Measurements from ENCODE around the gene LAG3. TPM values are rescaled to one million over a fixed set of nuclear protein-coding genes. Genes with fewer than 3 reads are reported as not detected.
A peak's percentile ranks its signal among the peaks of the same experiment; 100 is the strongest.

The LAG3 gene
- total RNA-seq, 1 experiment from 2014 or later: 2.2 TPM

DNA sequence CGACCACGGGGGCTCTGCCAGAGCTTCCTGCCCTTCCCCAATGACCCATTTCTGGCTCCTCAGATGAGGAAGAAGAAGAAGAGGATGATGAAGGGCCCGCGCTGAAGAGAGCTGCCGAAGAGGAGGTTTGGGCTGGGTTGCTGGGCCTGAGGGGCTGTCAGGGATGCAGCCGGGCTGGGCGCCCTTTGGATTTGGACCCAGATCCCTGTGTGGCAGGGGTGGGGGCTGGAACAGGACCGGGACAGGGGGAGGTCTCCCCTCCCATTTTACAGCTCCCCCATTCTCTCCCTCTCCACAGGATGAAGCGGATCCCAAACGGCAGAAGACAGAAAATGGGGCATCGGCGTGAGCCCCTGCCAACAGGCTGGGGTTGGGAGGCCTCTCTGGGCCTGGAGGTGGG is 2.2 kb upstream of the LAG3 start:
- peaks cover 11% of the 10 kb centered on the region; the same call in 1 of the 2 replicates for H3K79me2 ChIP-seq (ENCODE audit: insufficient read depth, low read length)
- H3T11ph ChIP-seq (ENCODE audit: low read length): no peak overlapping the region
- H2AK5ac ChIP-seq (ENCODE audit: insufficient read length, low read length): no peak overlapping the region
- Mint-ChIP-seq H3K4me3 (peak overlapping the region in 1 of 2 experiments; percentile 49; a peak in 2 of 5 replicates), H3K36me3 (ENCODE audit: insufficient read depth in 1 of 3, low read depth in 3 of 3) (peaks cover 23 to 39% (median 35%) of the 10 kb centered on the region in 3 experiments; a peak in 6 of 7 replicates), H3K27me3 (ENCODE audit: low read depth) (peaks cover 25% of the 10 kb centered on the region), H3K4me1 (peaks cover 48 to 71% of the 10 kb centered on the region in 2 experiments), H3K9me3 (peaks cover 0 to 3% of the 10 kb centered on the region in 2 experiments; a peak in 2 of 5 replicates), H3K27ac (peak overlapping the region in 1 of 3 experiments; percentile 71; a peak in 2 of 7 replicates)
- H3K14ac ChIP-seq (ENCODE audit: insufficient read depth, low read length): no peak overlapping the region
- H3K56ac ChIP-seq (ENCODE audit: insufficient read length, low read depth, low read length): no peak overlapping the region
- H4K20me1 ChIP-seq (ENCODE audit: control insufficient read depth, insufficient read depth, insufficient read length): no peaks in the 10 kb centered on the region
- no peak overlapping the region for H2BK120ac ChIP-seq (ENCODE audit: low read depth, low read length, poor library complexity, severe bottlenecking)
- no peak overlapping the region for H3K4me2 ChIP-seq (ENCODE audit: insufficient read depth, insufficient read length, low read length)
- WGBS (ENCODE audit: extremely low coverage, insufficient read length, low lambda C conversion rate): no CpG with 5 or more reads among the region's 12 CpGs
- H3K9me3 ChIP-seq (ENCODE audit: control insufficient read depth, low read depth, low read length): no peaks in the 10 kb centered on the region
- no peak overlapping the region for H3K27ac ChIP-seq (ENCODE audit: insufficient read length, low read depth, low read length)
- no peak overlapping the region for H2BK15ac ChIP-seq (ENCODE audit: low read depth, low read length)
- H3K79me1 ChIP-seq (ENCODE audit: insufficient read depth, low read depth, low read length, poor library complexity, severe bottlenecking): no peaks in the 10 kb centered on the region
- H2BK5ac ChIP-seq (ENCODE audit: insufficient read length, low read length): no peak overlapping the region
- H2AFZ ChIP-seq (ENCODE audit: low read length): no peak overlapping the region
- H3K4me1 ChIP-seq (ENCODE audit: insufficient read depth, low read length): peaks cover 8% of the 10 kb centered on the region; the same call in 1 of the 2 replicates
- no peak overlapping the region for H3K4ac ChIP-seq (ENCODE audit: low read depth, low read length)
- H4K5ac ChIP-seq (ENCODE audit: insufficient read length, low read depth, low read length): no peak overlapping the region
- peaks cover 30% of the 10 kb centered on the region for H3K23me2 ChIP-seq (ENCODE audit: insufficient read length, low read depth, low read length, poor library complexity, severe bottlenecking)
- no peak for DNase-seq
- H3K23ac ChIP-seq (ENCODE audit: insufficient read length, low read depth, low read length): no peak overlapping the region
- TF ChIP-seq, protein P1, sequence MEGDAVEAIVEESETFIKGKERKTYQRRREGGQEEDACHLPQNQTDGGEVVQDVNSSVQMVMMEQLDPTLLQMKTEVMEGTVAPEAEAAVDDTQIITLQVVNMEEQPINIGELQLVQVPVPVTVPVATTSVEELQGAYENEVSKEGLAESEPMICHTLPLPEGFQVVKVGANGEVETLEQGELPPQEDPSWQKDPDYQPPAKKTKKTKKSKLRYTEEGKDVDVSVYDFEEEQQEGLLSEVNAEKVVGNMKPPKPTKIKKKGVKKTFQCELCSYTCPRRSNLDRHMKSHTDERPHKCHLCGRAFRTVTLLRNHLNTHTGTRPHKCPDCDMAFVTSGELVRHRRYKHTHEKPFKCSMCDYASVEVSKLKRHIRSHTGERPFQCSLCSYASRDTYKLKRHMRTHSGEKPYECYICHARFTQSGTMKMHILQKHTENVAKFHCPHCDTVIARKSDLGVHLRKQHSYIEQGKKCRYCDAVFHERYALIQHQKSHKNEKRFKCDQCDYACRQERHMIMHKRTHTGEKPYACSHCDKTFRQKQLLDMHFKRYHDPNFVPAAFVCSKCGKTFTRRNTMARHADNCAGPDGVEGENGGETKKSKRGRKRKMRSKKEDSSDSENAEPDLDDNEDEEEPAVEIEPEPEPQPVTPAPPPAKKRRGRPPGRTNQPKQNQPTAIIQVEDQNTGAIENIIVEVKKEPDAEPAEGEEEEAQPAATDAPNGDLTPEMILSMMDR (conservative IDR thresholded peaks at IDR 0.05): no peak
- H4K8ac ChIP-seq (replicated peaks; ENCODE audit: insufficient read length, low read depth, low read length): no peak overlapping the region
- no peak overlapping the region for H3K9ac ChIP-seq (ENCODE audit: extremely low read depth, insufficient read length, low read length)
- H3K27me3 ChIP-seq (ENCODE audit: insufficient read depth, low read length): peaks cover 3% of the 10 kb centered on the region; the same call in 1 of the 2 replicates
- no peak overlapping the region for H4K91ac ChIP-seq (ENCODE audit: insufficient read length, low read depth, low read length)
- H2BK20ac ChIP-seq (ENCODE audit: low read depth, low read length, poor library complexity, severe bottlenecking): no peak overlapping the region
- no peak overlapping the region for H2BK12ac ChIP-seq (ENCODE audit: insufficient read length, low read depth, low read length)
- no peak overlapping the region for H3K18ac ChIP-seq (ENCODE audit: insufficient read length, low read depth, low read length)
